Measurements from ENCODE around the gene THYN1. TPM values are rescaled to one million over a fixed set of nuclear protein-coding genes. Genes with fewer than 3 reads are reported as not detected.
A peak's percentile ranks its signal among the peaks of the same experiment; 100 is the strongest.

The THYN1 gene
- total and polyA plus RNA-seq, 9 donors = 41.0 to 91.8 (median 59.6) TPM

GRCh38 chr11:134276396-134277182 is 23.4 kb upstream of the THYN1 start:
- 0 to 1% (median 1%) methylated on average over 63 to 88 of the region's 88 CpGs for WGBS, 3 donors
- Histone ChIP-seq H3K4me3 (peak overlapping the region; percentile 30), H3K4me1 (ENCODE audit: insufficient read depth) (peaks cover 6% of the 10 kb centered on the region), H3K36me3 (no peaks in the 10 kb centered on the region), H3K27me3 (no peaks in the 10 kb centered on the region), H3K9me3 (peaks cover 0 to 3% of the 10 kb centered on the region in 2 donors), H3K27ac (no peak overlapping the region)
- TF ChIP-seq CTCF (IDR thresholded peaks at IDR 0.05) (no peak), POLR2A (IDR thresholded peaks at IDR 0.05) (no peak), EP300 (IDR thresholded peaks at IDR 0.05) (no peak)
- intact Hi-C loops (cut with DNase I) = no loop called here
- no peak for DNase-seq

- Histone ChIP-seq H3K4me1 (ENCODE audit: insufficient read depth) (peaks cover 6% of the 10 kb centered on the region), H3K4me3 (peak within 1 kb of the TSS; percentile 30), H3K27ac (no peak within 1 kb of the TSS), H3K9me3 (peaks cover 0 to 3% of the 10 kb centered on the region in 2 donors), H3K27me3 (no peaks in the 10 kb centered on the region), H3K36me3 (no peaks in the 10 kb centered on the region)
- 3 to 4% (median 3%) methylated on average over 67 to 68 of the region's 68 CpGs for WGBS, 3 donors
- intact Hi-C loops (cut with DNase I) = no loop called here
- DNase-seq = no peak
- TF ChIP-seq POLR2A (IDR thresholded peaks at IDR 0.05) (no peak), CTCF (IDR thresholded peaks at IDR 0.05) (no peak), EP300 (IDR thresholded peaks at IDR 0.05) (no peak)
These were observed 22.6 kb upstream of the THYN1 start, which contains the start of gene GLB1L3 for GRCh38 chr11:134275534-134276395. Gene GLB1L3 (plus strand): TSS chr11:134276379. CDS start chr11:134276741, 362 bp downstream.

GRCh38 chr11:134275188-134275533 is 22.0 kb upstream of the THYN1 start:
- intact Hi-C loops (cut with DNase I) = no loop called here
- DNase-seq = no peak
- peaks cover 0 to 3% of the 10 kb centered on the region in 2 donors for H3K9me3 ChIP-seq
- no peaks in the 10 kb centered on the region for H3K27me3 ChIP-seq
- H3K27ac ChIP-seq = no peak overlapping the region
- H3K4me3 ChIP-seq = no peak overlapping the region
- peaks cover 6% of the 10 kb centered on the region for H3K4me1 ChIP-seq (ENCODE audit: insufficient read depth)
- H3K36me3 ChIP-seq = no peaks in the 10 kb centered on the region
- WGBS, 3 donors = 16 to 22% (median 18%) methylated on average over 5 of the region's 5 CpGs
- TF ChIP-seq EP300 (IDR thresholded peaks at IDR 0.05) = no peak

- Histone ChIP-seq H3K9me3 (peaks cover 0 to 2% of the 10 kb centered on the region in 2 donors), H3K36me3 (no peaks in the 10 kb centered on the region), H3K27me3 (no peaks in the 10 kb centered on the region), H3K4me1 (ENCODE audit: insufficient read depth) (peaks cover 6% of the 10 kb centered on the region), H3K4me3 (no peak overlapping the region), H3K27ac (no peak overlapping the region)
- no peak for DNase-seq
- WGBS, 3 donors = 32 to 38% (median 36%) methylated on average over 3 of the region's 3 CpGs
- intact Hi-C loops (cut with DNase I) = no loop called here
- TF ChIP-seq POLR2A (IDR thresholded peaks at IDR 0.05) (no peak), CTCF (IDR thresholded peaks at IDR 0.05) (no peak), EP300 (IDR thresholded peaks at IDR 0.05) (no peak)
These were observed 20.2 kb upstream of the THYN1 start for GRCh38 chr11:134273317-134273712.

Data from ovary (tissue), 9 donors.